Subcutaneous abdominal adipose tissue (tissue), 5 donors: ENCODE data around the gene ERCC6L2.

Source experiments
- H3K27ac ChIP-seq: one replicate; pipeline ENCODE4 v1.7.0; 2013; ENCODE audit warnings: low read depth, mild to moderate bottlenecking, inconsistent platforms, low read length, moderate library complexity
- H3K27me3 ChIP-seq, 5 donors: one replicate each; pipeline ENCODE4 v1.7.0; 2013; ENCODE audit warnings: low read length in 5 of 5, inconsistent platforms in 1 of 5; ENCODE audit not compliant: control insufficient read depth in 5 of 5, insufficient read depth in 4 of 5
- H3K36me3 ChIP-seq, 5 donors: one replicate each; pipeline ENCODE4 v1.7.0; 2013; ENCODE audit warnings: low read length in 5 of 5; ENCODE audit not compliant: control insufficient read depth in 5 of 5, insufficient read depth in 5 of 5
- H3K4me1 ChIP-seq, 5 donors: one replicate each; pipeline ENCODE4 v1.7.0; 2013; ENCODE audit warnings: low read length in 5 of 5, mild to moderate bottlenecking in 3 of 5, moderate library complexity in 1 of 5; ENCODE audit not compliant: control insufficient read depth in 5 of 5, insufficient read depth in 5 of 5
- H3K4me3 ChIP-seq, 5 donors: one replicate each; pipeline ENCODE4 v1.7.0; 2013; ENCODE audit warnings: low read length in 5 of 5, low read depth in 1 of 5
- H3K9ac ChIP-seq, 5 donors: one replicate each; pipeline ENCODE4 v1.7.0; 2013; ENCODE audit warnings: low read length in 5 of 5, mild to moderate bottlenecking in 4 of 5, moderate library complexity in 3 of 5
- H3K9me3 ChIP-seq, 5 donors: one replicate each; pipeline ENCODE4 v1.7.0; 2013; ENCODE audit warnings: low read length in 5 of 5; ENCODE audit not compliant: control insufficient read depth in 5 of 5
- donor health status: healthy.
- donor health status: healthy.
- donor health status: healthy.
- donor health status: healthy.
- donor health status: healthy.

Gene ERCC6L2

DNA sequence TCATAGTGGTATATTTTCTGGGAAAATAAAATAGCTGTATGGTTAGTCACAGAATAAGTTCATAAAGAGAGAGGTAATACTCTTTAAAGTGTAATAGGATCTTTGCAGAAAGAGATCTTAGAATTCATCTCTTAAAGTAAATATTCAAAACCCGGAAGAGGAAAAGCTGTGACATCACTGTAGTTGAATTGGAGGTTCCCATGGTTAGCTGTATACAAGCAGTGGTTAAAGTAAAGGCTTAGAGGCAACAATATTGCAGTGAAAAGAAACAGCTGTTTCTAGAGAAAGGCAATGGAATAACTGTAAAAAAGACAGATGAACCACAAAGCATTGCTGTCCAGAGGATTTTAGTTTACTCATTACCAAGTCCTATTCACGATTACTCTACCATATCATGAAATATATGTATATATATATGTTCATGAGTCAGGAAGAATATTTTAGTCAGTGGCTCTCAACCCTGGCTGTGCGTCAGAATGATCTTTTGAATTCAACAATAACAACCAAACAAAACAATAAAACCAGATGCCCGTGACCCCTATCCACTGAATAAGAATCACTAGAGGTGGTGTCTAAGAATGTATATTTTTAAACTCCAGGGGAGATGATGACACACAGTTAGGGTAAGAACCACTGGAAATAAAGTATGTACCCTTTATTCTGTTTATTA is 4.7 kb downstream of the ERCC6L2 start:
- Histone ChIP-seq H3K4me1 (no peaks in the 10 kb centered on the region), H3K4me3 (no peak overlapping the region), H3K36me3 (peaks cover 3 to 21% (median 13%) of the 10 kb centered on the region in 5 donors), H3K9me3 (no peaks in the 10 kb centered on the region), H3K9ac (no peak overlapping the region), H3K27ac (no peak overlapping the region), H3K27me3 (no peaks in the 10 kb centered on the region)

DNA sequence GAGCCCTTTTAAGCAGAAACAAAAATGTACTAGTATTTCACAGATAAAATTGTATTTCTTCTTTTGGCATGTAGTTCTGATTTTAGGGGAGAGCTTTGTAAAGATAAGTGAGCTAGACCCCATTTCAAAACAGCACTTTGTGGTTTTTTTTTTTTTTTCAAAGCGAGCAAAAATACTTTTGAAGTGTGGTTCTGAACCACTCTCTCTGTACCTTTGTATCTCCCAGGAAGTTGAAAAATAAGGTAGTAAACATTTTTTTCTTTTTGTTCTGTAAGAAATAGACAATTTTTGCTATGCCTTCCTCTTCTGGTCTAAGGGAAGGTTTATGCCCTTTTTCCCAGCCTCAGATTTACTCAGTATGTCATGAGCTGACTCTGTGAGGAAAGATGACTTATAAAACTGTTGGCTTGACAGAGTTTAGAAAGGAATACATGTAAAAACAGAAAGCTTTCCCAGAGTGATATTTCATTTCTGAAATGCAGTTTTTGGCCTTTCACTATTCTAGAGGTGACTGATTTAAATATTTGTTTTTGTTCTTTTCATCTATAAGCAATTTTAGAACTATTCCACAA is 12.5 kb downstream of the ERCC6L2 start:
- no peak overlapping the region for H3K27ac ChIP-seq
- no peaks in the 10 kb centered on the region for H3K27me3 ChIP-seq
- no peak overlapping the region for H3K9ac ChIP-seq
- H3K4me3 ChIP-seq = no peak overlapping the region
- peaks cover 0 to 1% (median 0%) of the 10 kb centered on the region in 5 donors for H3K9me3 ChIP-seq
- peaks cover 2 to 18% (median 7%) of the 10 kb centered on the region in 5 donors for H3K36me3 ChIP-seq
- no peaks in the 10 kb centered on the region for H3K4me1 ChIP-seq

DNA sequence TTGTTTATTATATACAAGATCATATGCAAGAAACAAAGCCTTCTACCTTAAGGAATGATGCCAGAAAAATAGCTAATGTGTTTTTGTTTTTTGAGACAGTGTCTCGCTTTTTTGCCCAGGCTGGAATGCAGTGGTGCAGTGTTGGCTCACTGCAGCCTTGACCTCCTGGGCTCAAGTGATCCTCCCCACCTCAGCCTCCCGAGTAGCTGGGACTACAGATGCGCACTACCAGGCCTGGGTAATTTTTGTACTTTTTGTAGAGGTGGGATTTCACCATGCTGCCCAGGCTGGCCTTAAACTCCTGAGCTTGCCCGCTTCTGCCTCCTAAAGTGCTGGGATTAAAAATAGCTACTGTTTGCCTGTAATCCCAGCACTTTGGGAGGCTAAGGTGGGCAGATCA is 15.1 kb downstream of the ERCC6L2 start:
- H3K4me3 ChIP-seq = no peak overlapping the region
- H3K9ac ChIP-seq = no peak overlapping the region
- peaks cover 0 to 4% (median 0%) of the 10 kb centered on the region in 5 donors for H3K36me3 ChIP-seq
- no peaks in the 10 kb centered on the region for H3K4me1 ChIP-seq
- H3K27ac ChIP-seq = no peak overlapping the region
- H3K27me3 ChIP-seq = no peaks in the 10 kb centered on the region
- H3K9me3 ChIP-seq = peaks cover 0 to 2% (median 0%) of the 10 kb centered on the region in 5 donors

DNA sequence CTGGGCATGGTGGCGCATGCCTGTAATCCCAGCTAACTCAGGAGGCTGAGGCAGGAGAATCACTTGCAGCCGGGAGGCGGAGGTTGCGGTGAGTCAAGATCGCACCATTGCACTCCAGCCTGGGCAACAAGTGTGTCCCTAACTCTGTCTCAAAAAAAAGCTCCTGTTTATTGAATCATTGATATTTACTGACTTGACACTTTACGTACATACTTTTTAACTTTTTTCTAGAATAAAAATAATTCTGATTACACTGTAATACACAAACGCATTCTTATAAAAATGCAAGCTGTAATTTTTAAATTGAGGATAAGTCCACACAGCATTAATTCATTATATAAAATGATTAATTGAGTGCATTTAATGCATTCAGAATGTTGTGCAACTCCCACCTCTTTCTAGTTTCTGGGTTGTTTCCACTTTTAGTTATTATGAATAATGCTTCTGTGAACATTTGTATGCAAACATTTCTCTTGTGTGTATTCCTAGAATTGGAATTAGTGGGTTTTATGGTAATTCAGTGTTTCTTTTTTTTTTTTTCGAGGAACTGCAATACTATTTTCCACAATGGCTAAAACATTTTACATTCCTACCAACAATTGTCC is 15.7 kb downstream of the ERCC6L2 start:
- H3K27me3 ChIP-seq = no peaks in the 10 kb centered on the region
- H3K36me3 ChIP-seq = peaks cover 0 to 4% (median 0%) of the 10 kb centered on the region in 5 donors
- no peak overlapping the region for H3K4me3 ChIP-seq
- no peak overlapping the region for H3K27ac ChIP-seq
- peaks cover 0 to 2% (median 0%) of the 10 kb centered on the region in 5 donors for H3K9me3 ChIP-seq
- no peak overlapping the region for H3K9ac ChIP-seq
- H3K4me1 ChIP-seq = no peaks in the 10 kb centered on the region

DNA sequence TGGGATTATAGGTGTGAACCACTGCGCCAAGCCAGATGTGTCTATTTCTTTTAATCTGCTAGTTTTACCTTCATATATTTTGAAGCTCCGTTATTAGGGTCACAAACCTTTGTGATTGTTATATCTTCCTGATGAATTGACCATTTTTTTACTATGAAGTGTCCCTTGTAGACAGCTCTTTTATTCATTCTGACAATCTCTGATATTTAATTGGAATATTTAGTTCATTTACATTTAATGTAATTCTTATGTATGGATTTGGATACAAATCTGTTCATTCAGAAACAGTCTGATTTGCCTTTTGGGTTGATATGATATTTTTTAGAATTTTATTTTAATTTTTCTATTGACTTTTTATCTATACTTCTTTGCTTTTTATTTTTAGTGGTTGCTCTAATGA is 17.2 kb downstream of the ERCC6L2 start:
- H3K27ac ChIP-seq = no peak overlapping the region
- no peaks in the 10 kb centered on the region for H3K4me1 ChIP-seq
- no peak overlapping the region for H3K9ac ChIP-seq
- peaks cover 0 to 4% (median 0%) of the 10 kb centered on the region in 5 donors for H3K36me3 ChIP-seq
- H3K4me3 ChIP-seq = no peak overlapping the region
- H3K9me3 ChIP-seq = peaks cover 0 to 2% (median 0%) of the 10 kb centered on the region in 5 donors
- H3K27me3 ChIP-seq = no peaks in the 10 kb centered on the region

DNA sequence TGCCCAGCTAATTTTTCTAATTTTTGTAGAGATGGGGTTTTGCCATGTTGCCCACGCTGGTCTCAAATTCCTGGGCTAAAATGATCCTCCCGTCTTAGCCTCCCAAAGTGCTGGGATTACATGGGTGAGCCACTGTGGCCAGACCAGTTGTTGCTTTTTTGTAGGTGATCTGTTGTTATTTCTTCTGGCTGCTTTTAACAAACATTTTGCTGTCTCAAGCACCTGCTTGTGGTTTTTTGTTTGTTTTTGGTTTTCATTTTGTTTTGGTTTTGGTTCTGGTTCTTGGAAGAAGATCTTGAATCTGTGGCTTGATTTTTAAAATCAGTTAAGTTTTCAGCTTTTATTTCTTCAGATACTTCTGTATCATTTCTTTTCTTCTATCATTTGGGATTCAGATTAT is 21.1 kb downstream of the ERCC6L2 start:
- Histone ChIP-seq H3K36me3 (peaks cover 0 to 7% (median 0%) of the 10 kb centered on the region in 5 donors), H3K4me3 (no peak overlapping the region), H3K27me3 (no peaks in the 10 kb centered on the region), H3K9me3 (peaks cover 0 to 2% (median 0%) of the 10 kb centered on the region in 5 donors), H3K27ac (no peak overlapping the region), H3K9ac (no peak overlapping the region), H3K4me1 (no peaks in the 10 kb centered on the region)

DNA sequence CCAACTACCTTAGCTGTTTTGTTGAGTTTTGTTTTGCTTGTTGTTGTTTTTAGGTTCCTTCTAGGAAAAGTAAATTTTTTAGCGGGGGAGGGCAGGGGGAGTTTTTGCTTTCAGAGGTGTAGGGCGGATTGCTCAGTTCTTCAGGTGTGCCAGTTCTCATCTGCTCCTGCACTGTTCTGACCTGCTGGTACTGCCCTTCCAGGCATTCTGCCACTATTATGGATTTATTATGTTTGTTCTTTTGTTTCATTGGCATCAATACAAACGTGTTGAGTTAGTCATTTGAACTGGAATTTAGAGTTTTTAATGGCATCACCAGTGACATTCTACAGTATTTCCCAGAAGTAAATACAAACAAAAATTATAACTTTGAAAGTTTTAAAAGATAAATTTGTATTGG is 26.0 kb downstream of the ERCC6L2 start:
- Histone ChIP-seq H3K36me3 (peaks cover 0 to 7% (median 3%) of the 10 kb centered on the region in 5 donors), H3K4me3 (no peak overlapping the region), H3K4me1 (no peaks in the 10 kb centered on the region), H3K27ac (no peak overlapping the region), H3K9me3 (no peaks in the 10 kb centered on the region), H3K9ac (no peak overlapping the region), H3K27me3 (no peaks in the 10 kb centered on the region)

DNA sequence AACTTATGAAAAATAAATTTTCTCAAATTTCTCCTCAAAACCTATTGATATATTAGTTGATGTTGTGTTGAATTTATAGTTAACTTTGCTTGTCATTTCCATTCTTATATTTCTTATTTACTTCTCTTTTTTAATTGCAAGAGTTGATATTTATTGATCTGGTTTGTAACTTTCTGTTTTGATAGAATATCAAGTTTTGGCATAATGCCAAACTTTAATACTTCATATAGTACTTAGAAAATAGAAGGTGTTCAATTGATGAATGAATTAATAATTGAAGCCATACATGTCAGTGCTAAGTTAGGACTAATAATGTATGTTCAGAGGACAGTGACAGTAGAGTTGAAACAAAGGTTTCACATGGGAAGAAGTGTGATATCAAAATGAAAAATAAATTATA is 27.9 kb downstream of the ERCC6L2 start:
- no peaks in the 10 kb centered on the region for H3K27me3 ChIP-seq
- H3K27ac ChIP-seq = no peak overlapping the region
- no peaks in the 10 kb centered on the region for H3K9me3 ChIP-seq
- no peaks in the 10 kb centered on the region for H3K4me1 ChIP-seq
- no peak overlapping the region for H3K9ac ChIP-seq
- no peak overlapping the region for H3K4me3 ChIP-seq
- peaks cover 2 to 7% (median 7%) of the 10 kb centered on the region in 5 donors for H3K36me3 ChIP-seq

DNA sequence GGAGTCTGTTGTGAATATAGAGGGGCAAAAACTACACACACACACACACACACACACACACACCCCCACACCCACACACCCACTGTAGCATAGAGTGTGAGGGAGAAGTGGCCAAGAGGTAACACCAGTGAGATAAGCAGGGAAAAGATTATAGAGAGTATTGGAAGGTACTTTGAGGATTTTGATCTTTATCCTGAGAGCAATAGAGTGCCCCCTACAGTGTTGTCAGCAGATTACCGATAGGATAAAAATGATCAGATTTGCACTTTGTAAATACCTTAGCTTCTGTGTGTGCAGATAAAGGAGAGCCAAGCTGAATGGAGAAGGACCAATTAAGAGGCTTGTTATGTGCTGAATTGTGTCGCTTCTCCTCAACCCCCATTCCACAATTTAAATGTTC is 32.3 kb downstream of the ERCC6L2 start:
- Histone ChIP-seq H3K27me3 (no peaks in the 10 kb centered on the region), H3K36me3 (peaks cover 0 to 16% (median 7%) of the 10 kb centered on the region in 5 donors), H3K4me1 (no peaks in the 10 kb centered on the region), H3K27ac (no peak overlapping the region), H3K4me3 (no peak overlapping the region), H3K9me3 (no peaks in the 10 kb centered on the region), H3K9ac (no peak overlapping the region)

DNA sequence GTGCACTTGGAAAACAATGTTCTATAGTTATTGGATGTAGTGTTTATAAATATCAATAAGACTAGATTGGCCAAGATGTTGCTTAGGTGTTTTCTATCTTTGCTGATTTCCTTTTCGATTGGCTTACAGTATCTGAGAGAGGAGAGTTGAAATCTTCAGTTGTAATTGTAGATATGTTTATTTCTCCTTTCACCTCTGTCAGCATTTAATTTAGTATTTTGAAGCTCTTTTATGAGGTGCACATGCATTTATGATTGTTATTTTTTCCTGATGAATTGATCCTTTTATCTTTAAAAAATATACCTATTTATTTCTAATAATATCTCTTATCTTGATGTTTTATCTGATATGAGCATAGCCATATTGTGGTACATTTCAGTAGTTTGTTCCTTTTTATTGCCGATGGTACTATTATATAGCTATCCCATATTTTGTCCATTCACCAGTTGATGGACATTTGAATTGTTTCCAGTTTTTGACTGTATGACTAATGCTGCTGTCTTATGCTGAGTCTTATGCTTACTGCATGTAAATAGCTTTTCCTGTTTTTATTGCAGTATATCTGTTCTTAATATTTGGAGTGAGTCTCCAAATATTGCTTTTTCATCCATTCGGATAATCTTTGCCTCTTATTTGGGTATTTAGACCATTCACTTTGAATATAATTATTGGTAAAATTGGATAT is 34.7 kb downstream of the ERCC6L2 start:
- no peak overlapping the region for H3K9ac ChIP-seq
- no peaks in the 10 kb centered on the region for H3K9me3 ChIP-seq
- no peak overlapping the region for H3K27ac ChIP-seq
- no peak overlapping the region for H3K4me3 ChIP-seq
- no peaks in the 10 kb centered on the region for H3K4me1 ChIP-seq
- H3K36me3 ChIP-seq = peaks cover 0 to 16% (median 4%) of the 10 kb centered on the region in 5 donors
- H3K27me3 ChIP-seq = no peaks in the 10 kb centered on the region
